ENCODE data around the gene CATSPERZ. TPM values are rescaled to one million over a fixed set of nuclear protein-coding genes. Genes with fewer than 3 reads are reported as not detected.

Gene CATSPERZ
- total and polyA plus RNA-seq, 9 of the 15 experiments (the other 6 are each of a cell fraction or from before 2014, with no cell fraction given), result 0.86 to 8.5 (median 3.5) TPM

- TF ChIP-seq, protein P1, sequence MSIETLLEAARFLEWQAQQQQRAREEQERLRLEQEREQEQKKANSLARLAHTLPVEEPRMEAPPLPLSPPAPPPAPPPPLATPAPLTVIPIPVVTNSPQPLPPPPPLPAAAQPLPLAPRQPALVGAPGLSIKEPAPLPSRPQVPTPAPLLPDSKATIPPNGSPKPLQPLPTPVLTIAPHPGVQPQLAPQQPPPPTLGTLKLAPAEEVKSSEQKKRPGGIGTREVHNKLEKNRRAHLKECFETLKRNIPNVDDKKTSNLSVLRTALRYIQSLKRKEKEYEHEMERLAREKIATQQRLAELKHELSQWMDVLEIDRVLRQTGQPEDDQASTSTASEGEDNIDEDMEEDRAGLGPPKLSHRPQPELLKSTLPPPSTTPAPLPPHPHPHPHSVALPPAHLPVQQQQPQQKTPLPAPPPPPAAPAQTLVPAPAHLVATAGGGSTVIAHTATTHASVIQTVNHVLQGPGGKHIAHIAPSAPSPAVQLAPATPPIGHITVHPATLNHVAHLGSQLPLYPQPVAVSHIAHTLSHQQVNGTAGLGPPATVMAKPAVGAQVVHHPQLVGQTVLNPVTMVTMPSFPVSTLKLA (conservative IDR thresholded peaks at IDR 0.05), result peak in 1 of 2 experiments; percentile 83; a peak in 2 of 4 replicates
- peak; percentile 44; the same call in 1 of the 2 replicates for TF ChIP-seq CHCHD3 (CRISPR knock-in tag; IDR thresholded peaks at IDR 0.05)
- TF ChIP-seq ZNF561 (CRISPR knock-in tag; conservative IDR thresholded peaks at IDR 0.05), result peak; percentile 76; the same call in 1 of the 2 replicates
- no peak for TF ChIP-seq TAF9B (IDR thresholded peaks at IDR 0.05; ENCODE audit: partially characterized antibody)
- no peak for TF ChIP-seq IRF2 (CRISPR knock-in tag; IDR thresholded peaks at IDR 0.05)
- TF ChIP-seq, protein P2, sequence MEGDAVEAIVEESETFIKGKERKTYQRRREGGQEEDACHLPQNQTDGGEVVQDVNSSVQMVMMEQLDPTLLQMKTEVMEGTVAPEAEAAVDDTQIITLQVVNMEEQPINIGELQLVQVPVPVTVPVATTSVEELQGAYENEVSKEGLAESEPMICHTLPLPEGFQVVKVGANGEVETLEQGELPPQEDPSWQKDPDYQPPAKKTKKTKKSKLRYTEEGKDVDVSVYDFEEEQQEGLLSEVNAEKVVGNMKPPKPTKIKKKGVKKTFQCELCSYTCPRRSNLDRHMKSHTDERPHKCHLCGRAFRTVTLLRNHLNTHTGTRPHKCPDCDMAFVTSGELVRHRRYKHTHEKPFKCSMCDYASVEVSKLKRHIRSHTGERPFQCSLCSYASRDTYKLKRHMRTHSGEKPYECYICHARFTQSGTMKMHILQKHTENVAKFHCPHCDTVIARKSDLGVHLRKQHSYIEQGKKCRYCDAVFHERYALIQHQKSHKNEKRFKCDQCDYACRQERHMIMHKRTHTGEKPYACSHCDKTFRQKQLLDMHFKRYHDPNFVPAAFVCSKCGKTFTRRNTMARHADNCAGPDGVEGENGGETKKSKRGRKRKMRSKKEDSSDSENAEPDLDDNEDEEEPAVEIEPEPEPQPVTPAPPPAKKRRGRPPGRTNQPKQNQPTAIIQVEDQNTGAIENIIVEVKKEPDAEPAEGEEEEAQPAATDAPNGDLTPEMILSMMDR (IDR thresholded peaks at IDR 0.05 in 2 of 3, conservative IDR thresholded peaks at IDR 0.05 in 1 of 3; ENCODE audit: insufficient read depth in 2 of 3, low read depth in 1 of 3, low read length in 3 of 3), result peak; percentile 16 to 48 (median 37); a peak in 4 of 6 replicates
- TF ChIP-seq ZBTB12 (CRISPR knock-in tag; IDR thresholded peaks at IDR 0.05), result peak; percentile 47; the same call in 1 of the 2 replicates
- TF ChIP-seq, protein P3, sequence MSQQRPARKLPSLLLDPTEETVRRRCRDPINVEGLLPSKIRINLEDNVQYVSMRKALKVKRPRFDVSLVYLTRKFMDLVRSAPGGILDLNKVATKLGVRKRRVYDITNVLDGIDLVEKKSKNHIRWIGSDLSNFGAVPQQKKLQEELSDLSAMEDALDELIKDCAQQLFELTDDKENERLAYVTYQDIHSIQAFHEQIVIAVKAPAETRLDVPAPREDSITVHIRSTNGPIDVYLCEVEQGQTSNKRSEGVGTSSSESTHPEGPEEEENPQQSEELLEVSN (IDR thresholded peaks at IDR 0.05; ENCODE audit: borderline replicate concordance in 1 of 2, extremely low read depth in 1 of 2, insufficient read depth in 1 of 2, insufficient read length in 1 of 2, low read depth in 1 of 2, low read length in 1 of 2, poor library complexity in 1 of 2, severe bottlenecking in 1 of 2), result peak; percentile 52 to 66
- TF ChIP-seq ZNF639 (CRISPR knock-in tag; conservative IDR thresholded peaks at IDR 0.05 in 1 of 2, IDR thresholded peaks at IDR 0.05 in 1 of 2), result no peak
- no peak for TF ChIP-seq YBX1 (IDR thresholded peaks at IDR 0.05)
- no peak for TF ChIP-seq CREB3 (tag; conservative IDR thresholded peaks at IDR 0.05; ENCODE audit: low read depth)
- TF ChIP-seq, protein P4, sequence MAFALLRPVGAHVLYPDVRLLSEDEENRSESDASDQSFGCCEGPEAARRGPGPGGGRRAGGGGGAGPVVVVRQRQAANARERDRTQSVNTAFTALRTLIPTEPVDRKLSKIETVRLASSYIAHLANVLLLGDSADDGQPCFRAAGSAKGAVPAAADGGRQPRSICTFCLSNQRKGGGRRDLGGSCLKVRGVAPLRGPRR (CRISPR knock-in tag; IDR thresholded peaks at IDR 0.05), result no peak
- no peak for TF ChIP-seq RBM25 (IDR thresholded peaks at IDR 0.05; ENCODE audit: low read depth, low read length, severe bottlenecking)
These were observed 30.5 kb upstream of the CATSPERZ start (continued) for GRCh38 chr11:64269540-64270220.
